ENCODE measurements around the gene SELENOP.
A peak's percentile ranks its signal among the peaks of the same experiment; 100 is the strongest.

SELENOP gene

GRCh38 chr5:42787845-42788244, 23.8 kb downstream of the SELENOP start:
- no peak for DNase-seq

DNA sequence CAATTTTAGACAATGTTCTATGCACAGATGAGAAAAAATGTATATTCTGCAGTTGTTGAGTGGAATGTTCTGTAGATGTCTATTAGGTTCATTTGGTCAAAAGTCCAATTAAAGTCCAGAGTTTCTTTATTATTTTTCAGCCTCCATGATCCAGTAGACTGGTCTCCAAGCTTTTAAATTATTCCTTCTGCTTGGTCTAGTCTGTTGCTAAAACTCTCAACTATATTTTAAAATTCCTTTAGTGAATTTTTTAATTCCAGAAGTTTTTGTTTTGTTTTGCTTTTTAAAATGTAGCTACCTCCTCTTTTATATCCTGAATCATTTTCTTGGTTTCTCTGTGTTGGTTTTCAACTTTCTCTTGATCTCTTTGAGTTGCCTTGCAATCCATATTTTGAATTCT, 24.6 kb downstream of the SELENOP start:
- DNase-seq: no peak

GRCh38 chr5:42785756-42786155, 25.9 kb downstream of the SELENOP start:
- DNase-seq: no peak

DNA sequence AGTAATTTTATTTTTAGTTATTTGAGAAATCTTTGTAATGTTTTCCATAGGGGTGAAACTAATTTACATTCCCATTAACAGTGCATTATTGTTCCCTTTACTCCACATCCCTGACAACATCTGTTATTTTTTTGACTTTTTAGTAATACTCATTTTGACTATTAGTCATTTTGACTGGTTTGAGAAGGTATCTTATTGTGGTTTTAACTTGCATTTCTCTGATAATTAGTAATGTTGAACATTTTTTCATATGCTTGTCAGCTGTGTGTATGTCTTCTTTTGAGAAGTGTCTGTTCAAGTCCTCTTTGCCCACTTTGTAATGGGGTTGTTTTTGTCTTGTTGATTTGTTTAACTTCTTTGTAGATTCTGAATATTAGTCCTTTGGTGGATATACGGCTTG, 27.6 kb downstream of the SELENOP start:
- no peak for DNase-seq

GRCh38 chr5:42781584-42781983, 30.1 kb downstream of the SELENOP start:
- DNase-seq: no peak

DNA sequence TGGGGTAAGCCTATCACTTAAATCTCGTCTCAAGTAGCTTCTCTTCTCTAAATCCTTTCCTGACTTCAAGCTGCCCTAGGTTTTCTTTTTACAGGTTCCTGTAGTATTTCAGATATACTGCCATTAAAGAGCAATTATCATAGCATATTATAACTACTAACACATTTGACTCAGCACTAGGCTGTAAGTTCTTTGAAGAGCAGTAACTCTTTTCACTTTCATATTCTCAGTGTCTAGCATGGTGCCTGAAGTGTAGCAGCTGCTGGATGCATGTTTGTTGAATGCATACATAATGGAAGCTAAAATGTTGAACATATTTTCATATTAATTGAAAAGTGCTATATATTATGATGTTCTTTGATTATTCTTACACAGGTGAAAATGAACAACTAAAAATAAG, 32.6 kb downstream of the SELENOP start:
- no peak for DNase-seq

GRCh38 chr5:42772265-42772993, 39.3 kb downstream of the SELENOP start:
- DNase-seq: no peak

DNA sequence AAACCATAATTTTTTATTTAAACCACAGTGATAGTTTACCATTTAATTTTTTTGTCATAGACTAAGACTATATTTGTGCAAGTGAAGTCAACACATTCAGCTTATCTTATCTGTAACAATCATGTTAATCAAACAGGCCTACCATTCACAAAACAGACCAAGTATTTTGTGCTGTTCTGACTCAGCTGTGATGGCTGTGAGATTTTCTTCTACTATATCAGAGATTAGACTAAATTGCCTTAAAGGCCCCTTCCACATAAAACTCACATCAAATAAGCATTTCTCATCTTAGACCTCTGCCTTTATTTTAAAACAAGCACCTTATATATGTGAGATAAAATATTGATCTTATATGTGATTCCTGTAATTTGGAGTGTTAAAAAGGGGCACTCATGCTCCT, 41.7 kb downstream of the SELENOP start:
- no peak for DNase-seq

- no peak for DNase-seq
Observed at GRCh38 chr5:42768106-42768504, 43.6 kb downstream of the SELENOP start.

DNA sequence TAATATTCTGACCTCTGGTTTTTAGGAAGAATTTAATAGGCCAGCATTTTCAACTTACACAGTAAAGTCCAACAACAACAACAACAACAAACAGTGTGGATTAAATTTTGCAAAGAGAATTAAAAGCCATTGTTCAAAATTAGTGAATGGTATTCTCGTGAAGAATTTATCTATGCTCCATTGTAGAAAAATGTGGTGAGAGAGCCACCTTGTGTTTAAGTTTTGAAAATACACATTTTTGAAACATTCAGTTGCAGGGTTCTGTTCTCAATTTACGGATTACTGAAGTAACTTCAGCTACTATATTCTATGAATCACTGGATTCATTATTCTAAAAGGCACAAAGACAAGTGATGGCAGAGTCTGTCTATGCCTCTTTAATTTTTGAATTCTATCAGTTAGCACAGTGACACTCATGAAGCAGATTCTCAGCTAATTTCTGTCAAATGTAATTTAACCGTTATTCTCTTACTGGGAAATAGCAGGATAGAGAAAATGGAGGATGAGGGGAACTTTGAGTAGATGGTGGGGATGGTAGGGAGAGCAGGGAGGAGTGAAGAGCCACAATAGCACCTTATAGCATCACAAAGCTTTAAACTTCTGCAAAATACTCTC, 44.1 kb downstream of the SELENOP start:
- DNase-seq: peak; percentile 22

DNA sequence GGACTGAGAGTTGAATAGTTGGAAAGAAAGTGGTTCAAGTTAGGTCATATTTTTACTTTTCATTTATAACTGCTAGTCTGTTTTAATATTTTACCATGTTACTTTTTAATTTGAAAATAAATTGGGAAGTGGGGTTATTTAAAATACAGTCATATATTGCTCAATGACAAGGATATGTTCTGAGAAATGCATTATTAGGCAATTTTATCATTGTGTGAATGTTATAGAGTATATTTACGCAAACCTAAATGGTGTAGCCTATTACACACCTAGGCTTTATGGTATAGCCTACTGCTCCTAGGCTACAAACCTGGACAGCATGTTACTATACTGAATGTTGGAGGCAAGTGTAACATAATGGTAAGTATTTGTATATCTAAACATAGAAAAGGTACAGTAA, 49.9 kb downstream of the SELENOP start:
- no peak for DNase-seq

GRCh38 chr5:42760426-42760825, 51.3 kb downstream of the SELENOP start:
- DNase-seq: no peak

DNA sequence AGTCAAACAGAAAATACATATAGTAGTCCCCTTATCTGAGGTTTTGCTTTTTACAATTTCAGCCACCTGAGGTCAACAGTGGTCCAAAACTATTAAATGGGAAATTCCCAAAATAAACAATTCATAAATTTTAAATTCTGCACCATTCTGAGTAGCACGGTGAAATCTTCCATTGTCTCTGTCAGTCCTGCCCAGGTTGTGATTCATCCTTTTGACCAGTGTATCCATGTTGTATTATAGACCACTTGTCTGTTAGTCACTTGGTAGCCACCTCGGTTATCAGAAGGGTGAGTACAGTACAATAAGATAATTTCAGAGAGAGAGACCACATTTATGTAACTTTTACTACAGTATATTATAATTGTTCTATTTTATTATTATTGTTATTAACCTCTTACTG, 52.2 kb downstream of the SELENOP start:
- DNase-seq: no peak

- DNase-seq: no peak
Observed at GRCh38 chr5:42756606-42757601, 54.8 kb downstream of the SELENOP start, which contains the start of gene CCDC152. Gene CCDC152 (plus strand): TSS chr5:42756818. CDS start chr5:42759122, 2,304 bp downstream.

GRCh38 chr5:42753099-42753498, 58.6 kb downstream of the SELENOP start:
- DNase-seq: no peak

GRCh38 chr5:42751044-42751443, 60.6 kb downstream of the SELENOP start:
- DNase-seq: no peak

DNA sequence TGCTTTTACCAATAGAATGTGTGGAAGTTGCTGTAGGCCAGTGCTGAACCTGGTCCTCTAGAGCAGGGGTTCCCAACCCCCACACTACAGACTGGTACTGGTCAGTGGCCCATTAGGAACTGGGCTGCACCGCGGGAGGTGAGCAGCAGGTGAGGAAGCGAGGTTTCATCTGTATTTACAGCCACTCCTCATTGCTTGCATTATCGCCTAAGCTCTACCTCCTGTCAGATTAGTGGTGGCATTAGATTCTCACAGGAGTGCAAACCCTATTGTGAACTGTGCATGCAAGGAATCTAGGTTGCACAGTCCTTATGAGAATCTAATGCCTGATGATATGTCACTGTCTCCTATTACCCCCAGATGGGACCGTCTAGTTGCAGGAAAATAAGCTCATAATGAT, 61.2 kb downstream of the SELENOP start:
- DNase-seq: no peak
